Gastrocnemius medialis (tissue), 4 donors: ENCODE measurements around the gene SLC43A2. TPM values are rescaled to one million over a fixed set of nuclear protein-coding genes. Genes with fewer than 3 reads are reported as not detected.

ENCODE experiments used
- ATAC-seq, 2 donors: fragments of 150-250 bp; one replicate each; pipeline ENCODE4 v1.9.1; 2016
- DNase-seq, 2 donors: peaks; one replicate each; pipeline ENCODE4 v3.0.0-alpha.2; 2019
- H3K27ac ChIP-seq, 4 donors: fragments of 200-600 bp; sonication (generic); 1 replicate in 1 of 4; 2 replicates in 3 of 4; pipeline ENCODE4 v1.5.1; 2016 to 2018; ENCODE audit warnings: mild to moderate bottlenecking in 2 of 4, moderate library complexity in 1 of 4
- H3K27me3 ChIP-seq, 3 donors: fragments of 200-600 bp; sonication (generic) in 2 of 3; 1 replicate in 1 of 3; 2 replicates in 2 of 3; pipeline versions ENCODE4 v1.5.1 to v1.6.0; 2016 to 2019; ENCODE audit warnings: mild to moderate bottlenecking in 1 of 3, moderate library complexity in 1 of 3
- H3K36me3 ChIP-seq, 2 donors: fragments of 200-600 bp; sonication (generic) in 1 of 2; one replicate each; pipeline ENCODE4 v1.5.1; 2017 to 2018
- H3K4me1 ChIP-seq, 2 donors: fragments of 200-600 bp; sonication (generic) in 1 of 2; one replicate each; pipeline ENCODE4 v1.5.1; 2016 to 2017; ENCODE audit warnings: mild to moderate bottlenecking in 2 of 2
- H3K4me3 ChIP-seq, 4 donors: fragments of 200-600 bp; sonication (generic) in 3 of 4; 1 replicate in 1 of 4; 2 replicates in 3 of 4; pipeline ENCODE4 v1.5.1; 2016 to 2019; ENCODE audit warnings: mild to moderate bottlenecking in 2 of 4
- H3K9me3 ChIP-seq, 3 donors: fragments of 200-600 bp; sonication (generic) in 2 of 3; 1 replicate in 1 of 3; 2 replicates in 2 of 3; pipeline ENCODE4 v1.5.1; 2016 to 2019
- CTCF ChIP-seq, 5 experiments: fragments of 450-650 bp in 3 of 5; fragments of 200-600 bp in 2 of 5; sonication (generic) in 2 of 5; IDR thresholded peaks in 4 of 5; conservative IDR thresholded peaks in 1 of 5; 1 replicate in 4 of 5; 2 replicates in 1 of 5; pipeline ENCODE4 v1.5.1; 2016 to 2019; ENCODE audit warnings: antibody characterized with exemption in 5 of 5, mild to moderate bottlenecking in 3 of 5, moderate library complexity in 3 of 5
- POLR2A ChIP-seq, 2 donors: fragments of 450-650 bp; IDR thresholded peaks; one replicate each; pipeline ENCODE4 v1.6.1; 2017; ENCODE audit warnings: antibody characterized with exemption in 2 of 2, mild to moderate bottlenecking in 2 of 2, moderate library complexity in 2 of 2
- in situ Hi-C, 4 donors: fragments of 200-750 bp; cut with MboI; loops; one replicate each; pipeline versions ENCODE4 v1.15.0 to v1.8.0; 2017; ENCODE audit warnings: low sequenced_read_pairs in 4 of 4
- intact Hi-C: fragments of 100-400 bp; cut with DNase I; formaldehyde crosslinking; loops from one replicate; pipeline ENCODE4 v1.15.1; 2023; ENCODE audit warnings: low total_unique reads
- total RNA-seq, 4 donors: library from RNA; depleted of rRNA; stranded (reverse); fragments of >200 nt; gene quantifications; one replicate each; pipeline versions ENCODE4 v1.1.0 to v1.2.3, GENCODE V29; 2016

Gene SLC43A2
- total RNA-seq, 4 donors from 2014 or later, result 26.9 to 96.9 (median 55.2) TPM

- H3K4me3 ChIP-seq, result no peak overlapping the region
- no peak for DNase-seq
- in situ Hi-C loops (loop anchor here (5.0 to 25.0 kb wide), 4 partner anchors 58 to 373 kb away; partner anchors contain the start of gene BHLHA9 (in 2 of the 4)), intact Hi-C loops (no loop called here)
- no peak overlapping the region for H3K27ac ChIP-seq
- no peaks in the 10 kb centered on the region for H3K9me3 ChIP-seq
- H3K27me3 ChIP-seq, result no peaks in the 10 kb centered on the region
- ATAC-seq, result no peak
- peaks cover 0 to 9% of the 10 kb centered on the region in 2 donors for H3K4me1 ChIP-seq
- TF ChIP-seq CTCF (IDR thresholded peaks at IDR 0.05 in 4 of 5, conservative IDR thresholded peaks at IDR 0.05 in 1 of 5) (no peak), POLR2A (IDR thresholded peaks at IDR 0.05) (no peak)
- peaks cover 0 to 14% of the 10 kb centered on the region in 2 donors for H3K36me3 ChIP-seq
These were observed 6.4 kb upstream of the SLC43A2 start for GRCh38 chr17:1634841-1635650.

GRCh38 chr17:1630662-1631061 is 2.0 kb upstream of the SLC43A2 start:
- Histone ChIP-seq H3K9me3 (no peaks in the 10 kb centered on the region), H3K27ac (peak overlapping the region in 2 of 4 donors; percentile 43 to 97), H3K27me3 (no peaks in the 10 kb centered on the region), H3K4me3 (no peak overlapping the region), H3K36me3 (peaks cover 0 to 9% of the 10 kb centered on the region in 2 donors), H3K4me1 (peaks cover 21 to 32% of the 10 kb centered on the region in 2 donors)
- no peak for TF ChIP-seq CTCF (IDR thresholded peaks at IDR 0.05 in 4 of 5, conservative IDR thresholded peaks at IDR 0.05 in 1 of 5)
- no peak for TF ChIP-seq POLR2A (IDR thresholded peaks at IDR 0.05)
- DNase-seq, result no peak
- in situ Hi-C loops, result loop anchor here (5.0 to 25.0 kb wide), 4 partner anchors 53 to 368 kb away; partner anchors contain the start of gene BHLHA9 (in 2 of the 4)
- intact Hi-C loops, result loop anchor here (1.0 kb wide), 1 partner anchor 56 kb away; no protein-coding TSS in a partner anchor
- no peak for ATAC-seq

GRCh38 chr17:1629504-1630310 is 1.1 kb upstream of the SLC43A2 start:
- TF ChIP-seq POLR2A (IDR thresholded peaks at IDR 0.05) (no peak), CTCF (IDR thresholded peaks at IDR 0.05 in 4 of 5, conservative IDR thresholded peaks at IDR 0.05 in 1 of 5) (peak; percentile 74 to 94 (median 89))
- Histone ChIP-seq H3K4me1 (peaks cover 22 to 34% of the 10 kb centered on the region in 2 donors), H3K9me3 (no peaks in the 10 kb centered on the region), H3K27ac (peak overlapping the region; percentile 91 to 99 (median 94)), H3K4me3 (peak overlapping the region; percentile 80 to 94 (median 86)), H3K27me3 (no peaks in the 10 kb centered on the region), H3K36me3 (peaks cover 0 to 7% of the 10 kb centered on the region in 2 donors)
- ATAC-seq (peak in 1 of 2 donors; percentile 18), DNase-seq (peak; percentile 43 to 76)
- intact Hi-C loops, result loop anchor here (1.0 to 5.0 kb wide), 3 partner anchors 55 to 362 kb away; no protein-coding TSS in a partner anchor
- in situ Hi-C loops, result loop anchor here (5.0 to 25.0 kb wide), 4 partner anchors 52 to 367 kb away; partner anchors contain the start of gene BHLHA9 (in 2 of the 4)

GRCh38 chr17:1628856-1629503 is 346 bp upstream of the SLC43A2 start:
- peak overlapping the region; percentile 91 to 99 (median 94) for H3K27ac ChIP-seq
- no peaks in the 10 kb centered on the region for H3K9me3 ChIP-seq
- in situ Hi-C loops, result loop anchor here in 2 of 4 donors (25.0 kb wide), 1 partner anchor 367 kb away; the partner anchor contains the start of gene BHLHA9 (in 2 of the 2)
- TF ChIP-seq POLR2A (IDR thresholded peaks at IDR 0.05) (peak; percentile 69 to 79), CTCF (IDR thresholded peaks at IDR 0.05 in 4 of 5, conservative IDR thresholded peaks at IDR 0.05 in 1 of 5) (peak in 4 of 5 experiments; percentile 68 to 83 (median 80))
- peak overlapping the region; percentile 80 to 94 (median 86) for H3K4me3 ChIP-seq
- peak; percentile 76 to 85 for ATAC-seq
- H3K36me3 ChIP-seq, result peaks cover 0 to 7% of the 10 kb centered on the region in 2 donors
- intact Hi-C loops, result loop anchor here (1.0 to 5.0 kb wide), 3 partner anchors 39 to 362 kb away; no protein-coding TSS in a partner anchor
- H3K27me3 ChIP-seq, result no peaks in the 10 kb centered on the region
- peaks cover 22 to 34% of the 10 kb centered on the region in 2 donors for H3K4me1 ChIP-seq
- peak; percentile 92 to 95 for DNase-seq
